LNCAP (cell line): ENCODE data around the gene ZNF469.

Source experiments
- TF ChIP-seq, protein P1 (sequence below): fragments of 450-650 bp; IDR thresholded peaks from 2 replicates; pipeline ENCODE4 v1.5.1; 2017; ENCODE audit warnings: mild to moderate bottlenecking

The ZNF469 gene

GRCh38 chr16:88345721-88346560, 36.8 kb upstream of the ZNF469 start:
- TF ChIP-seq, protein P1, sequence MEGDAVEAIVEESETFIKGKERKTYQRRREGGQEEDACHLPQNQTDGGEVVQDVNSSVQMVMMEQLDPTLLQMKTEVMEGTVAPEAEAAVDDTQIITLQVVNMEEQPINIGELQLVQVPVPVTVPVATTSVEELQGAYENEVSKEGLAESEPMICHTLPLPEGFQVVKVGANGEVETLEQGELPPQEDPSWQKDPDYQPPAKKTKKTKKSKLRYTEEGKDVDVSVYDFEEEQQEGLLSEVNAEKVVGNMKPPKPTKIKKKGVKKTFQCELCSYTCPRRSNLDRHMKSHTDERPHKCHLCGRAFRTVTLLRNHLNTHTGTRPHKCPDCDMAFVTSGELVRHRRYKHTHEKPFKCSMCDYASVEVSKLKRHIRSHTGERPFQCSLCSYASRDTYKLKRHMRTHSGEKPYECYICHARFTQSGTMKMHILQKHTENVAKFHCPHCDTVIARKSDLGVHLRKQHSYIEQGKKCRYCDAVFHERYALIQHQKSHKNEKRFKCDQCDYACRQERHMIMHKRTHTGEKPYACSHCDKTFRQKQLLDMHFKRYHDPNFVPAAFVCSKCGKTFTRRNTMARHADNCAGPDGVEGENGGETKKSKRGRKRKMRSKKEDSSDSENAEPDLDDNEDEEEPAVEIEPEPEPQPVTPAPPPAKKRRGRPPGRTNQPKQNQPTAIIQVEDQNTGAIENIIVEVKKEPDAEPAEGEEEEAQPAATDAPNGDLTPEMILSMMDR, result no peak

- TF ChIP-seq, protein P1, result no peak
Measured at GRCh38 chr16:88346680-88347505, 35.9 kb upstream of the ZNF469 start.

DNA sequence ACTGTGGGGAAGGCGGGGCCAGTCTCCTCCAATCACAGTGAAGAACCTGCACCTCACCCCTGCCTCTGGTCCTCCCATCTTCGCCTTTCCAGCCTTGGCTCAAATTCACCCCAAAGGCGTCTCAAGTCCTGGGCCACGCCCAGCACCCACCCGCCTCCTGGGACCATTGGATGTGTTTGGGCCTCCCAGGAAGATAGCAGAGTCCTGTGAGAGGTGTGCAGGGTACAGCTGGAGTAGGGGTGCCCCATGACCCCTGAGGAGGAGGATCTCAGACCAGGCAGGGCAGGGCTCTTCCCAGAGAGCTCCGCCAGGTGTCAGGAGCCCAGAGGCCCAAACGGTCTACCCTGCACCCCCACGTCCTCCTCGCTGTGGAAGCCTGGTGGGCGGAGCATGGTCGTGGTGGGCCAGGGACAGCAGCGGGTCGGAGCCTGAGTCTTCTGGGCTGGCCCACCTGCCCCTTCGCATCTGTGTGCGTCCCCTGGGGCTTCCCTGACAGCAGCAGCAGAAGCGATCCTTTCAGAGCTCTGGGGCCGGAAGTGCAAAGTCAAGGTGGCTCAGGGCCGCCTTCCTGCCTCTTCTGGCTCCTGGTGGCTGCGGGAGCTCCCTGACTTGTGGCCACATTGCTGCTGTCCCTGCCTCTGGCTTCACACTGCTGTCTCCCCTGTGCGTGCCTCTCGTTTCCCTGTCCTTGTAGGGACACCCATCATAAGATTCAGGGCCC, 34.9 kb upstream of the ZNF469 start:
- TF ChIP-seq, protein P1, result no peak

DNA sequence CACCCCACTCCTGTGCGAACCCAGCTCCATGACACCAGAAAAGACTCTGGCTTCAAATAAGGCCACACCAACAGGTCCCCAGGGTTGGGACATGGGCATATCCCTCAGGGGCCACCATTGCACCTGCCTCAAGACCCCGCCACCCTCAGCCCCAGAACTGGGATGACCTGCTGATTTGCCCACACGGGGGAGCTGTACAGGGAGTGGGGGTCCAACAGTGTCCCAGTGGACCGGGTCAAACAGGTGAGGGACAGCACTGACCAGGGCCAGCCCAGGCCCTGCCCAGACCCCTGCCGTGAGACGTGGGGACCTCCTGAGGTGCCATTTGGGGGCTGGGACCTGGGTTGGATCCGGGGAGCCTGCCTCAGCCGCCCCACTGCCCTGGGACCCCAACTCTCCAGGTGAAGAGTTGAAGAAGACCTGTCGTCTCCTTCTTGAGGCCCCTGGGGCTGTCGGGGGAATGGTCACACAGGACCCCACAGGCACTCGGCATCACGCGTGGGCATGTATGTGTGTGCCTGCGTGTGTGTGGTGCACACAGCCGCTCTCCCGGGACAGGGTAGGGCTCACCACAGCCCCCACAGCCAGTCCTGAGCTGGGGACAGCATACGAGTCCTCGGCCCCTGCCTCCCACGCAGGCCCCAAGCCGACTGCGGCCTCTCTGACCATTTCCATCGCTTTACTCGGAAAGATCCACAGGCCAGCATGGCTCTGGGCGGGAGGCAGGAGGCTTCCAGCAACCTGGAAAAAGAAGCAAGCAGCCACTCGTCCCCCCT, 34.2 kb upstream of the ZNF469 start:
- TF ChIP-seq, protein P1, result no peak

GRCh38 chr16:88349153-88349902, 33.4 kb upstream of the ZNF469 start:
- TF ChIP-seq, protein P1, result no peak

DNA sequence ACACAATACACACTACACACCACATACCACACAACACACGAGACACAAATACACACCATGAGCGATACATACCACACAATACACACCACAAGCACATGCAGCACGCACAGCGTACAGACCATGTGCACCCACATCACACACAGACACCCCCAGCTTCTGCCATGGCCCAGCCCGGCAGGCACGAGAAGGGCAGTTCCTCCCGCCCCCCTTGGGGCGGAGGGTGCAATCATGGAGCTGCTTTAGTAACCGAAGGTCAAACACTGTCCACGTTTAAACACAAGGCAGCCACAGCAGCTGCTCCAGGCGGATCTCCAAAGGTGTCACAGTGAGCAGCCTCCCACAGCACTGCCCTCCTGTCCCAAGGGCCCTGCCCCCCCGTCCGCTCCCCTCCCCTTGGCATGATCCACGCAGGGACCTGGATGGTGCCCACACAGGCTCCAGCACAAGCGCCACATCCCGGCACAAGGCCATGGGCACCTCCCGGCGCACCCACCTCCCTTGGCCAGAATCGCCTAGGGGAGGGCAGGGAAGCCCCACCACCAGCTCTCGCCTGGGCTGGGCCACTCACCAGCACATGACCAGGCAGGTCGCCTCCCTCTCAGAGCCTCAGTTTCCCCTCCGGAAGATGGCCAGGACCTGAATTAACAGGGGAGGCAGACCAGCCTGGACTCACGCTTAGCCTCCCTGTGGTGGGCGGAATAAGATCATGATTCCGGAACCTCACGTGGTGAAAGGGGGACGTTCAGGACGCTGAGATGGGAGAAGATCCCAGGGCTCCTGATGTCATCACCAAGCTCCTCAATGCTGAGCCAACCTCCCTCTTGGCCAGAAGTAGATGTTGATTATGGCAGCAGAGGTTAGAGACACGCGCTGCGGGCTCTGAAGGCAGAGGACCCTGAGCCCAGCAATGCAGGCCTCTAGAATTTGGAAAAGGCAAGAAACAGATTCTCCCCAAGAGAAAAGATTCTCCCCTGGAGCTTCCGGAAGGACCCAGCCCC, 32.6 kb upstream of the ZNF469 start:
- TF ChIP-seq, protein P1, result no peak
